Vagina (tissue), 2 donors: ENCODE measurements around the gene PLAC1. TPM values are rescaled to one million over a fixed set of nuclear protein-coding genes. Genes with fewer than 3 reads are reported as not detected.

ENCODE experiments used
- DNase-seq, 2 donors: peaks; one replicate each; pipeline ENCODE4 v3.0.0-alpha.2; 2017; ENCODE audit errors: extremely low spot score in 2 of 2
- H3K27ac ChIP-seq: fragments of 200-600 bp; sonication (generic); one replicate; pipeline ENCODE4 v1.5.1; 2019
- H3K27me3 ChIP-seq: fragments of 200-600 bp; sonication (generic); one replicate; pipeline ENCODE4 v1.5.1; 2019
- H3K36me3 ChIP-seq, 2 donors: fragments of 200-600 bp; sonication (generic); one replicate each; pipeline ENCODE4 v1.5.1; 2017 to 2019
- H3K4me1 ChIP-seq: fragments of 200-600 bp; sonication (generic); one replicate; pipeline ENCODE4 v1.5.1; 2019
- H3K4me3 ChIP-seq, 2 donors: fragments of 200-600 bp; sonication (generic); 1 replicate in 1 of 2; 2 replicates in 1 of 2; pipeline ENCODE4 v1.5.1; 2016 to 2019
- H3K9me3 ChIP-seq: fragments of 200-600 bp; sonication (generic); one replicate; pipeline ENCODE4 v1.5.1; 2019
- CTCF ChIP-seq, 3 experiments: fragments of 450-650 bp in 2 of 3; fragments of 200-600 bp in 1 of 3; sonication (generic) in 1 of 3; IDR thresholded peaks; one replicate each; pipeline ENCODE4 v1.5.1; 2017 to 2019; ENCODE audit warnings: antibody characterized with exemption in 3 of 3, mild to moderate bottlenecking in 2 of 3, moderate library complexity in 2 of 3
- POLR2A ChIP-seq, 2 donors: fragments of 450-650 bp; IDR thresholded peaks; one replicate each; pipeline ENCODE4 v1.6.1; 2017; ENCODE audit warnings: antibody characterized with exemption in 2 of 2, mild to moderate bottlenecking in 2 of 2, moderate library complexity in 2 of 2
- POLR2AphosphoS5 ChIP-seq, 2 donors: sonication (generic); formaldehyde crosslinking; IDR thresholded peaks; one replicate each; pipeline ENCODE4 v1.9.0; 2017; ENCODE audit warnings: antibody characterized with exemption in 2 of 2, mild to moderate bottlenecking in 2 of 2, low read depth in 1 of 2; ENCODE audit not compliant: insufficient read depth in 1 of 2
- intact Hi-C: fragments of 100-400 bp; cut with DNase I; formaldehyde crosslinking; loops from one replicate; pipeline ENCODE4 v1.15.1; 2023
- total RNA-seq: library from RNA; depleted of rRNA; stranded (reverse); fragments of >200 nt; gene quantifications from one replicate; pipeline ENCODE4 v1.2.3, GENCODE V29; 2016

PLAC1 gene
- total RNA-seq, 1 donor from 2014 or later: not detected

- H3K36me3 ChIP-seq: no peaks in the 10 kb centered on the region
- no peaks in the 10 kb centered on the region for H3K27me3 ChIP-seq
- no peak overlapping the region for H3K4me3 ChIP-seq
- TF ChIP-seq POLR2AphosphoS5 (IDR thresholded peaks at IDR 0.05; ENCODE audit: insufficient read depth in 1 of 2, low read depth in 1 of 2) (no peak), CTCF (IDR thresholded peaks at IDR 0.05) (no peak), POLR2A (IDR thresholded peaks at IDR 0.05) (no peak)
- peaks cover 6% of the 10 kb centered on the region for H3K4me1 ChIP-seq
- DNase-seq: no peak
- intact Hi-C loops: no loop called here
- H3K27ac ChIP-seq: no peak overlapping the region
- no peaks in the 10 kb centered on the region for H3K9me3 ChIP-seq
These were observed 24.4 kb downstream of the PLAC1 start for GRCh38 chrX:134633832-134634231.

- Histone ChIP-seq H3K36me3 (no peaks in the 10 kb centered on the region), H3K9me3 (no peaks in the 10 kb centered on the region), H3K4me3 (no peak overlapping the region), H3K27ac (no peak overlapping the region), H3K4me1 (peaks cover 6% of the 10 kb centered on the region), H3K27me3 (no peaks in the 10 kb centered on the region)
- intact Hi-C loops: no loop called here
- no peak for TF ChIP-seq POLR2A (IDR thresholded peaks at IDR 0.05)
- TF ChIP-seq POLR2AphosphoS5 (IDR thresholded peaks at IDR 0.05; ENCODE audit: insufficient read depth in 1 of 2, low read depth in 1 of 2): no peak
- TF ChIP-seq CTCF (IDR thresholded peaks at IDR 0.05): no peak
- no peak for DNase-seq
These were observed 24.9 kb downstream of the PLAC1 start for GRCh38 chrX:134633394-134633793.

GRCh38 chrX:134632355-134632754 lies 25.9 kb downstream of the PLAC1 start:
- Histone ChIP-seq H3K36me3 (no peaks in the 10 kb centered on the region), H3K9me3 (no peaks in the 10 kb centered on the region), H3K4me1 (peaks cover 6% of the 10 kb centered on the region), H3K27ac (no peak overlapping the region), H3K27me3 (no peaks in the 10 kb centered on the region), H3K4me3 (no peak overlapping the region)
- intact Hi-C loops: no loop called here
- no peak for DNase-seq
- TF ChIP-seq POLR2A (IDR thresholded peaks at IDR 0.05) (no peak), CTCF (IDR thresholded peaks at IDR 0.05) (no peak), POLR2AphosphoS5 (IDR thresholded peaks at IDR 0.05; ENCODE audit: insufficient read depth in 1 of 2, low read depth in 1 of 2) (no peak)

- Histone ChIP-seq H3K9me3 (no peaks in the 10 kb centered on the region), H3K36me3 (no peaks in the 10 kb centered on the region), H3K4me3 (no peak overlapping the region), H3K4me1 (peaks cover 6% of the 10 kb centered on the region), H3K27ac (no peak overlapping the region), H3K27me3 (no peaks in the 10 kb centered on the region)
- TF ChIP-seq POLR2AphosphoS5 (IDR thresholded peaks at IDR 0.05; ENCODE audit: insufficient read depth in 1 of 2, low read depth in 1 of 2) (peak in 1 of 2 donors; percentile 26), CTCF (IDR thresholded peaks at IDR 0.05) (no peak), POLR2A (IDR thresholded peaks at IDR 0.05) (no peak)
- peak in 1 of 2 donors; percentile 89 for DNase-seq
- intact Hi-C loops: no loop called here
These were observed 26.6 kb downstream of the PLAC1 start for GRCh38 chrX:134631426-134632346.

- no peaks in the 10 kb centered on the region for H3K27me3 ChIP-seq
- no peaks in the 10 kb centered on the region for H3K9me3 ChIP-seq
- H3K4me1 ChIP-seq: peaks cover 13% of the 10 kb centered on the region
- no peak for TF ChIP-seq CTCF (IDR thresholded peaks at IDR 0.05)
- no peak for TF ChIP-seq POLR2A (IDR thresholded peaks at IDR 0.05)
- TF ChIP-seq POLR2AphosphoS5 (IDR thresholded peaks at IDR 0.05; ENCODE audit: insufficient read depth in 1 of 2, low read depth in 1 of 2): no peak
- no peak overlapping the region for H3K4me3 ChIP-seq
- no peak for DNase-seq
- intact Hi-C loops: no loop called here
- no peak overlapping the region for H3K27ac ChIP-seq
- H3K36me3 ChIP-seq: no peaks in the 10 kb centered on the region
These were observed 29.6 kb downstream of the PLAC1 start for GRCh38 chrX:134628663-134629062.
